Cortex of kidney (tissue), 1 donor: ENCODE results near the gene AHNAK2.
"Not testable (repeated sequence)": the region's sequence is repeated elsewhere in the genome, so short reads cannot be mapped to it uniquely, and the experiment has no call there.

Experiments used
- DNase-seq: peaks from one replicate; lab custom pipeline; 2025; lab: John Stamatoyannopoulos, UW

AHNAK2 gene

DNA sequence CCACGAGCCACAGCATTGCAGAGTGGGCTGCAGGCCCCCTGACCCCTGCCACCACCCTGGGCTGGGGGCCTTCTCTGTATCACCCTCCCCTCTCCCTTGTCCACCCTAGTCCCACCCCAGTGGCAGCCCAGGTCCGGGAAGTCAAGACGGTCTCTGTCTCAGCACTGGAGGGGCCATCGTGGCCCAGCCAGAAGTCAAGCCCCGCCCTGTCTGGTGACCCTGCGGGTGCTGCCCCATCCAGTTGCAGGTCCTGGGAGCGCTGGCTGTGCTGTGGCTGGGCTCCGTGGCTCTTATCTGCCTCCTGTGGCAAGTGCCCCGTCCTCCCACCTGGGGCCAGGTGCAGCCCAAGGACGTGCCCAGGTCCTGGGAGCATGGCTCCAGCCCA, 50.8 kb downstream of the AHNAK2 start:
- no peak for DNase-seq

DNA sequence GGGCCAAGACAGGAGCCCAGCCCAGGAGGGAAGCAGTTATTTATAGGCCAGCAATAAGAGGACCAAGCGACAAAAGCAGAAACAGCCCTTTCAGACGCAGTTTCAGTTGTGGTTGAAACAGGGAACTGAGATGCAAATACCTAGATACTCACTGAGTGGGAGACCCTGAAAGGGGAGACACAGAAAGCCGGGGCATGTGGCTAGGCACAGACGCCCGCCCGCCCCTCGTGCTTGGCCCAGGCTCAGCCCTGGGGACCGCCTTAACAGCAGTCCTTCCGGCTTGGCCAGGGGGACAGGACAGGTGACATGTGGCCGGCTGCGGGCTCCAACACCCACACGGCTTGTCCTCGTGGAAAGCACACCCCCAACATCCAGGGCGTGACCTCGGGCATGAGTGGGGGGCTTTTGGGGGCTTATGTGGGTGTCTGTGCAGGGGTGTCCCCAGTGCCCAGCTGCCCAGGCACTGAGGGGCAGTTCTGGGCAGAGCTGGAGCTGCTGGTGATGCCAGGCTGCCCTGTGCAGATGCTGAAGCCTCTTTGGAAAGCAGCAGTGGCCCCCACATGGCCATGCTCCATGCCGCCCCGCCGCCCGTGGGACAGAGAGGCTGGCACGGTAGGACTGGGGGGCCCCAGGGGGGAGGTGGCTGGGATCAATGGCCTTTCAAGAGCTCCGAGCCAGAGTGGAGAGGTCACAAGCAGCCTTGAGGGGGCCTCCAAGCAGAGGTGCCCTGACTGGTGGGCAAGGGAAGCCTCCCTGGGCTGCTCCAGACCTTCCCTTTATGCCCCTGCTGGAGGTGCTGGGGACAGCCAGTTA, 51.3 kb downstream of the AHNAK2 start:
- no peak for DNase-seq

DNA sequence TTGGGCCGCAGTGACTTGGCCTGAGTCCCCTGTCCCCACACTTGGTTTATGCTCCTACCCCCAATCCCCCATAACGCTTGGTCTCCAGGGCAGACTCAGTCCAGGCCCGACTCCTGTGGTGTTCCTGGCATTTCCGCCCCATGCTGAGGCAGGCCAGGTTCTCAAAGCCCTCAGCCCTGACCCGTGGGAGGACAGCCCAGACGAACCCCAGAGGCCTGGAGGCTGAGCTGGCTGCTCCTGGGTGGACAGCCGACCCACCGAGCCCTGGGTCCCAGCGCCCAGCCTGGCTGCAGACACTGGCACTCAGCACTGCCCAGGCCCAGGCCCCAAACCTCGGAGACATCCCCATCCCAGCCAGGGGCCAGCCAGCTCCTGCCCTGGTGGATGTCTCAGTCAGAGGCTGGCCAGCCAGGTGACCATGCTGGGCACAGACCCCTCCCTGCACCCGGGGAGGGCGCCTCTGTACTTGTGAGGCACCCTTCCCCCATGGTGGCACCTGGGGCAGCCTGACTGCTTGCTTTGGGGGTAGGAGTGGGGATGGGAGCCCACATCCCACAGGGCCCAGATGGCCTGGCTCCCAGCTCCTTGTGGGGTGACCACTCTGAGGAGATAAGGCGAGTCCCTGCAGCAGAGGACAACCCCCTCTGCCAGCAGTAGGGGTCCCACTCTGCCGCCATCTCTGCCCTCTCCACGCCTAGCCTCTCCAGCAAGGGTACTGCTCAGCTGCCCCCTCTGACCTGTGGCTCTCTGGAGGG, 52.1 kb downstream of the AHNAK2 start:
- no peak for DNase-seq

DNA sequence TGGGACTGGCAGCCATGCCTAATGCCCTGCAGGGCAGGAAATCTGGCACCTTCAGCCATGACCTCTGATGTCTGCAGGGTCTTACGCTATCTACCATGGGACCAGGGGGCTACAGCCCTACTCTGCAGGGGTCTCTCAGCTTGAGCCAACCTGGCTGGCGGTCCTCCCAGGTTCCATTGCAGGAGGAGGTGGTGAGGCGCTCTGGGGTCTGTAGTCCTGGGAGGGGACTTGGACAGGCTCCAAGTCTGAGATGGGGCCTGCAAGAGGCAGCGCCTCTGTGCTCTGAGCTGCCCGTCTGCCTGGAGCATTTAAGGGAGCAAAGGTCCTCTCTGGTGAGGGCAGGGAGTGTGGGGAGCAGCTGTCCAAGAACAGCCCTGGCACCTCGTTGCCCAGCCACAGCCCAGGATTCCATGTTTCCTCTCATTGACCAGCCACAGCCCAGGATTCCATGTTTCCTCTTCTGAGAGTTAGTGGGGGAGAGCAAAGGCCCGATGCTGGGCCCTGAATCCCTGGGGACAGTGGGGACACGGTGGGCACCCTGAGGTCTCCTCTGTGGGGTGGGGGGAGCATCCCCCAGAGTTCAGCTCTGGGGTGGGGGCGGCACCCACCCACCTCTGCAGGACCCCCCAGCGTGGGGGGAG, 52.8 kb downstream of the AHNAK2 start:
- no peak for DNase-seq

DNA sequence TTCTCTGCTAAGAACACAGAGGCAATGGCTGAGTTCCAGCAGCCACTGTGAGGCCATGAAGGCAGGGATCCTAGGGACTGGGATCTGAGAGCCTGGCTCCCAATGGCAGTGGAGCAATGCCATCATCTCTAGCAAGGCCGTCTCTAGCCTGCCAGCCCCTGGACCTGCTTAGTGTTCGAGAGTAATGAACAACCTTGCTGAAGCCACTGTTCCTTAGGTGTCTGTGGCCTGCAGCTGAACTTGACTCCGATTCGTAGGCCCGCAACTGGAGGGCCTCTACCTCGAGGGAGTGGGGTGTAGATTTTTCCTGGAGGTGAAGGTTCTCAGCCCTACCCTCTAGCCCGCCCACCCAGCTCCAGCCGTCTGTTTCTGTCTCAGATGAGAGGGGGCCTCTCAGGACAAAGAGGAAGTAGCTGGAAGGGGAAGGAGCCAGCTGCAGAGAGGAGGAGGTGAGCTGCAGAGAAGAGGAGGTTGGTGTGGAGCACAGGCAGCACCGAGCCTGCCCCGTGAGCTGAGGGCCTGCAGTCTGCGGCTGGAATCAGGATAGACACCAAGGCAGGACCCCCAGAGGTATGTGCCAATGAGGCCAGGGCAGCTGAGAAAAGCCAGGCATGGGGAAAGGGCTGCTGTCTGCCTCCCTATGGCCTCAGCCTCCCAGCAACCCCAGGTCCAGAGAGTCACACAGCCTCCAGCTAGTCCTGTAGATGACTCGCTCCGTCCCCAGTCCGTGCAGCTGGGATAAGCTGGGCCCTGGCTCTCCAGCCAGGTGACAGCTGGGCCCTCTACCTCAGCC, 53.6 kb downstream of the AHNAK2 start, which contains the start of gene PLD4:
TSS of gene PLD4 (plus strand) at position 459 of the 793 bp plus-strand sequence. CDS start 2,262 bp downstream, outside the sequence.
- no peak for DNase-seq

DNA sequence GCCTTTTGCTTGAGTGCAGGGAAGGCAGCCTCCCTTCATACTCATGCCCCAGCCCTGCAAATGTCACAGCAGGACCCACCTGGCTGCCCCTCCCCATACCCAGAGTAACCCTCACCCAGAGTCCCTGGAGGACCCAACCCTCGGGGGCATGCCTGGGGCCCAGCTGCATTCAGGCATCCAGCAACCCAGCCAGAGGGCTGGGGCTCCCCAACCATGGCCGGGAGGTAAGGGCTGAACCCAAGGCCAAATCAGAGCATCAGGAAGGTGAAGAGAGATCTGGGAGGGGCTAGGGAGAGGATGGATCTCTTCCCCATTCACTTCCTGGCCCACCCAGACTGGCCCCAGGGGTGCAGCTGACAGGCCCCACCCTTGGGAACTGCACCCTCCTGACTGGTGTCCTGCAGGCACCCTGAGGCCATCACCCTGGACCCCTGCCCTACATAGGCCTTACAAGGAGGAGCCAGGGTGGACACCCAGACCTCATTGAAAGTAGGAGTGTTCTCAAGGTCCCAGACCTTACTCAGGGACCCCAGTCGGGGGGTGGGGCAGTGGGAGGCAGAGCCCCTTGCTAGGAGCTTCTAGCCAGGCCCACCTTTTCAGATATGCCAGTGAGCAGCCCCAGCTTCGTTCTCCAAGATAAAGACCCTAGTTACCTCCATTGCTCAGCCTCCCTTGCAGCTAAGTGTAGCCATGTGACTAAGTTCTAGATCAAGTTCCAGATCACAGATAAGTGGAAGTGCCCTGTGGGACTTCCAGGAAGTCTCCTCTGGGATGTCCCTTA, 54.3 kb downstream of the AHNAK2 start:
- DNase-seq, result no peak

DNA sequence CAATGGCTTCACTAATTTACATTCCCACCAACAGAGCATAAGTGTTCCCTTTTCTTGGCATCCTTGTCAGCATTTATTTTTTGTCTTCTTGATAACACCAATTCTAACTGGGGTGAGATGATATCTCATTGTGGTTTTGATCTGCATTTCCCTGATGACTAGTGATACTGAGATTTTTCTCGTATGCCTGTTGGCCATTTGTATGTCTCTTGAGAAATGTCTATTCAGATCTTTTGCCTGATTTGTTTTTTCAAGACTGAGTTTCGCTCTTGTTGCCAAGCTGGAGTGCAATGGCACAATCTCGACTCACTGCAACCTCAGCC, 58.2 kb downstream of the AHNAK2 start:
- no peak for DNase-seq

DNA sequence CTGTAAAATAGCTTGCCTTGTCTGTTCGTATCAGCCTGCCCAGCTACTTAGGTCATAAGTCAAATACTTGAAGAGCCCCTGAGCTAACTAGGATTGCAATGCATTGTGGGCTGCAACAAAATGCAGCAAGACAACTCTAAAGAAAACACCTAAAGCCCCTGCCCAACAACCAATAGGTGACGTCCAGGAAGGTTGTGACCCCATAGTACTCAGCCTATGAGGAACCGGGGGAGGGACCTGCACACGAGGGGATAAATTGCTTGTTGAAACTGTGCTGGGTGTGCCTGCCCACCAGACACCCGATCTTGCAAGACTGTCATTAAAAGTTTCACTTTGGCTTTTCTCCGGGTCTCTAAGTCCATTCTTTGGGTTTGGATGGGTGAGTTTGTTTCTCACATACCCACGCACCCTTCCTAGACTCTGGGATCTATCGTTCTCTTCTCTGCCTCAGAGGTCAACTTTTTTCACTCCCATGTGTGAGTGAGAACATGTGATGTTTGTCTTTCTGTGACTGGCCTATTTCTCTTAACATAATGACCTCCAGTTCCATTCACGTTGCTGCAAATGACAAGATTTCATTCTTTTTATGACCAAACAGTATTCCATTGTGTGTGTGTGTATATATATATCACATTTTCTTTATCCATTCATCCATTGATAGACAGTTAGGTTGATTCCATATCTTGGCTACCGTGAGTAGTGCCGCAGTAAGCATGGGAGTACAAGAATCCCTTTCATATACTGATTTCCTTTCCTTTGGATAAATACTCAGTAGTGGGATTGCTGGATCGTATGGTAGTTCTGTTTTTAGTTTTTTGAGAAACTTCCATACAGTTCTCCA, 58.8 kb downstream of the AHNAK2 start:
- not testable (repeated sequence) for DNase-seq

DNA sequence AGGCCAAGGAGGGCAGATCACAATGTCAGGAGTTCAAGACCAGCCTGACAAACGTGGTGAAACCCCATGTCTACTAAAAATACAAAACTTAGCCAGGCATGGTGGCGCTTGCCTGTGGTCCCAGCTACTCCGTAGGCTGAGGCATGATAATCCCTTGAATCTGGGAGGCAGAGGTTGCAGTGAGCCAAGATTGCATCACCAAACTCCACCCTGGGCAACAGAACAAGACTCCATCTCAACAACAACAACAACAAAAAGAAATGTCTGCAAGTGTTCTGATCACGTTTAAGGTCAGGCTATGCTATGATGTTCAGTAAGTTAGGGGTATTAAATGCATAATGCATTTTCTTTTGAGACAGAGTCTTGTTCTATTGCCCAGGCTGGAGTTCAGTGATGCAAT, 60.2 kb downstream of the AHNAK2 start:
- DNase-seq, result no peak

DNA sequence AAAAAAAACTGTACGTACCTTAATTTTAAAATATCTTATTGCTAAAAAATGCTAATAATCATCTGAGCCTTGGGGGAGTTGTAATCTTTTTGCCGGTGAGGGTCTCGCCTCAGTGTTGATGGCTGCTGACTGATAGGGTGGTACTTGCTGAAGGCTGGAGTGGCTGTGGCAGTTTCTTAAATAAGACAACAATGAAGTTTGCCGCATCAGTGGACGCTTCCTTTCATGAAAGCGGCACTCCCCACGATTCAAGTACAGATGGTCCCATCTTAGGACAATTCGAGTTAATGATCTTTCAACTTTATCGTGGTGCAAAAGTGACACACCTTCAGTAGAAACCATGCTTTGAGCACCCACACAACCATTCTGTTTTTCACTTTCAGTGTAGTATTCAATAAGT, 61.1 kb downstream of the AHNAK2 start:
- DNase-seq, result no peak

DNA sequence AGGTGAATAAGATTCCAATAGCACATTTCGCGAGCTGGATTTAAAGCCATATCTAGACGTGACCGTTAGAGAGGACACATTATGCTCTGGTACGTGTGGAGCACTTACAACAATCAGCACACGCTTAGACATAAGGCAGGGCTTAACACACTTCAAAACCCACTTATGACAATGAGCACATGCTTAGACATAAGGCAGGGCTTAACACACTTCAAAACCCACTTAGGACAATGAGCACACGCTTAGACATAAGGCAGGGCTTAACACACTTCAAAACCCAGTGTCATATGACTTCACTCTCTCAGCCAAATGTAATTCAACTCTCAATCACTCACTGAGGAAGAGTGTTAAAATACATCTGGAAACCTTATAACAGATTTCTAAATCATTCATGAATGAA, 64.7 kb downstream of the AHNAK2 start:
- no peak for DNase-seq

DNA sequence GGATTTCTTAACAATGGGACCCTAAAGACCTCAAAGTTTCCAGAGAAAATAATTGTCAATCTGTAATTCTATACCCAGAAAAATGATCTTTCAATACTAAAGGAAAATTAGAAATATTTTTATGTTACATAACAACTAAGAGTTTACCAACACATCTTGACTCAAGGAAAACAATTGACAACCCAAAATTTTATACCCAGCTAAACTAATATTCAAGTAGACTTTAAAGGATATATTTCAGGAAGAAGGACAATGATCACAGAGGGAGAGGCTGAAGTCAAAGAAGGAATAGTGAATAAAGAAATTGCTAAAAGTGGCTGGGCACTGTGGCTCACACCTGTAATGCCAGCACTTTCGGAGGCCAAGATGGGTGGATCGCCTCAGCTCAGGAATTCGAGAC, 66.1 kb downstream of the AHNAK2 start:
- no peak for DNase-seq

DNA sequence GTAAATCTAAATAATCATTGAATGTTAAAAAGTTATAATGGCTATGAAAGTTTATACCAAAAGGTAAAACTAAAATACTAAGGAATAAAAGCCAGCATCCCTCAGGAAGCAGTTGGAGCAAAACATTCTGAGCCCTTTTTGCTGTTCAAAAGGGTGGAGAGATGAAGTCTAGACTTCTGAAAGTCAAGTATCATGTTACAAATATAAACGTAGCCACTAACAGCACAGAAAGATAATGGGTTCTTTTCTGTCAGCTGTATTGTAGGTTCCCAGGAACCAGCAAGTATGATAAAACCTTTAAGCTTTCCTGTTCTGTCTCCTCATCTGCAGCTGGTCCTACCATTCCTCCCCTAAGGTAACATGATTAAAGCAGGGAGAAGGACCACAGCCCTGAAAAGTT, 69.9 kb downstream of the AHNAK2 start:
- DNase-seq, result no peak

DNA sequence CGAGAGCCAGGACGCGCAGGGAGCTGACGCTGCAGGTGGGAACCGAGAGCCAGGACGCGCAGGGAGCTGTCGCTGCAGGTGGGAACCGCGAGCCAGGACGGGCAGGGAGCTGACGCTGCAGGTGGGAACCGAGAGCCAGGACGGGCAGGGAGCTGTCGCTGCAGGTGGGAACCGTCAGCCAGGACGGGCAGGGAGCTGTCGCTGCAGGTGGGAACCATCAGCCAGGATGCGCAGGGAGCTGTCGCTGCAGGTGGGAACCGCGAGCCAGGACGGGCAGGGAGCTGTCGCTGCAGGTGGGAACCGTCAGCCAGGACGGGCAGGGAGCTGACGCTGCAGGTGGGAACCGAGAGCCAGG, 72.6 kb downstream of the AHNAK2 start:
- DNase-seq, result not testable (repeated sequence)

DNA sequence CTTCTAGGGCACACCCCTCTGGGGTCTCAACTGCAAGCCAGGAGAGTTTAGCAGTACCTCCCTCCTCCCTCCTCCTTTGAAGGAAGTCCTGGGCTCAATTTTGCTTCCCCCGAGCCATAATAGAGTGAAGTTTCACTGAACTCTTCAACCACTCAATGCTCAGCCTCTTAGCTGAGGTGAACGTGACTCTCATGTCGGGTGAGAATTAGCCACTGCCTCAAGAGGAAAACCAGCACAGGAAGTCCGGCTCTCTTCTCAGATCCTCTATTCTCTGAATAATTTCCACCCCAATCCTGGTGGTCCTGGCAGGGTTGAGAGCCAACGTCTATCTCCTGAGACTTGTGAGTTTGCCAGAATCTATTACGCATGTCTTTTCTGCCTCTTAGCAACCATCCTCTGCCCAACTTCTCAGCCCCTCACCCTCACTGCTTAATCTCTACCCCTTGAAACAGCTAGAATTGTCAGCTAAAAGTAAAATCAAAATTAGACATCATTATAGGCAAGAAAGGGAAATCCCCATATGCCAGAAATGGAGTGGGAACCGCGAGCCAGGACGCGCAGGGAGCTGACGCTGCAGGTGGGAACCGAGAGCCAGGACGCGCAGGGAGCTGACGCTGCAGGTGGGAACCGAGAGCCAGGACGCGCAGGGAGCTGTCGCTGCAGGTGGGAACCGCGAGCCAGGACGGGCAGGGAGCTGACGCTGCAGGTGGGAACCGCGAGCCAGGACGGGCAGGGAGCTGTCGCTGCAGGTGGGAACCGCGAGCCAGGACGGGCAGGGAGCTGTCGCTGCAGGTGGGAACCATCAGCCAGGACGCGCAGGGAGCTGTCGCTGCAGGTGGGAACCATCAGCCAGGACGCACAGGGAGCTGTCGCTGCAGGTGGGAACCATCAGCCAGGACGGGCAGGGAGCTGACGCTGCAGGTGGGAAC, 73.3 kb downstream of the AHNAK2 start:
- DNase-seq, result not testable (repeated sequence)

DNA sequence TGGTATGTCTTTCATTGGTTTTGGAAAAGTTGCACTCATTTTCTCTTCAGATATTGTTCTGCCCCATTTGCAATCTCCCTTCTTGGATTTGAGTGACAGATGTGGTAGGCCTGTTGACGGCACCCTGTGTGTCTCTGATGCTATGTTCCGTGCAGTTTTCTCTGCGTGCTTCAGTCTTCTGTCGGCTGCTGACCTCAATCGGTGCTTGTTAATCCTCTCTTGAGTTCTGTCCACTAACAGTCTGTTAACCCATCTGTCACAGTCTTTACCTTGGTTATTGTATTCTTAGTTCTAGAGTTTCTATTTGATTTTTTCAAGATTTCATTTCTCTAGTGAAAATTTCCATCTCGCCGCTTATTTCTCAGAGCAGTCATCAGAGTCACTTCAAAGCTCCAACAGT, 74.2 kb downstream of the AHNAK2 start:
- DNase-seq, result no peak

DNA sequence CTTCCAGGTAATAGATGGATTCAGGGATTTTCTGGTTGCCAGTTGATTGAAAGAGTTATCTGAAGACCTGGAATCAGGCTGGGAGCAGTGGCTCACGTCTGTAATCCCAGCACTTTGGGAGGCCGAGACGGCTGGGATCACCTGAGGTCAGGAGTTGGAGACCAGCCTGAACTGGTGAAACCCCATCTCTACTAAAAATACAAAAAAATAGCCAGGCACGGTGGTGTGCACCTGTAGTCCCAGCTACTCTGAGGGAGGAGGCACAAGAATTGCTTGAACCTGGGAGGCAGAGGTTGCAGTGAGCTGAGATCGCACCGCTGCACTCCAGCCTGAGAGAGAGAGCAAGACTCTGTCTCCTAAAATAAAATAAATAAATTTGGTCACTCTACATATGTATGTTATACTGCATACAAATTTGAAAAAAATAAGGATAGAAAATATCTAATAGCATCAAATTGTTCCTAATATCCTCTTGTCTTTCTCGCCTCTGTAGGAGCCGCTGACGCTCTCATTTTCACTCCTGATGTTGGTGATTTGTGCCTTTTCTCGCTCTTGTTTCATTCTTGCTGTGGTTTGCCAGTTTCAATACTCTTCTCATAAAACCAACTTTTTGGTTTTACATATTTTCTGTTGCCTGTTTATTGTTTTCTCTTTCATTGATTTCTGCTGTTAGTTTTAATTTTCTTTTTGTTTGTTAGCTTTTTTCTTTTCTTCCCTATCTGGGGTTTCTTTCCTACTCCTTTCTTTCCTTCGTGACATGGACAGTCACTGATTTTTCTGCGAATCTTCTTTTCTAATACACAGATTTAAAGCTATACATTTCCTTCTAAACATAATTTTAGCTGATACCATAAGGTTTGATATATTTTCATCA, 77.3 kb downstream of the AHNAK2 start:
- DNase-seq, result no peak

DNA sequence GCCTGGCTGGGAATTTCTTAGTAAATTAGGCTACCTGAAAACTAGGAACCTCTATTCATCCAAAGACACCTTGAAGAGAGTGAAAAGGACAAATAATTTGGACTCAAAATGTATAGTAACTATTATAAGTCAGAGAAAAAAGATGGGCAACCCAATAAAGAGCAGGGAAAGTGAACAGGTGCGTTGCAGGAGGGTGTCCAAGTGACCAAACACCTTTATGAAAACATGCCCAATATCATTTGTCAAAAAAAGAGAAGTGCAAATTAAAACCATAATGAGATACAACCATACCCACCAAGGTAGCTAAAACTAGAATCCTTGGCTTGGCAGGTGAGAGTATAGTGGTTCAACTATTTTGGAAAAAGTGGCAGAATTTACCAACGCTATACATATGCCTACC, 78.4 kb downstream of the AHNAK2 start:
- DNase-seq, result no peak
